ENCODE data around the gene TRPM3.

The TRPM3 gene

GRCh38 chr9:70601000-70601951 is 520.1 kb downstream of the TRPM3 start:
- DNase-seq = peak; percentile 20

GRCh38 chr9:70600506-70600905 is 520.9 kb downstream of the TRPM3 start:
- no peak for DNase-seq

- DNase-seq = no peak
These were observed 523.5 kb downstream of the TRPM3 start for GRCh38 chr9:70597886-70598285.

GRCh38 chr9:70595211-70595610 is 526.2 kb downstream of the TRPM3 start:
- DNase-seq = no peak

GRCh38 chr9:70594386-70594944 is 527.0 kb downstream of the TRPM3 start:
- no peak for DNase-seq

GRCh38 chr9:70593241-70593640 is 528.2 kb downstream of the TRPM3 start:
- DNase-seq = no peak

GRCh38 chr9:70590315-70590677 is 531.1 kb downstream of the TRPM3 start:
- no peak for DNase-seq

- DNase-seq = no peak
These were observed 531.7 kb downstream of the TRPM3 start for GRCh38 chr9:70589571-70590314.

- DNase-seq = no peak
These were observed 532.4 kb downstream of the TRPM3 start for GRCh38 chr9:70588999-70589398.

- no peak for DNase-seq
These were observed 533.0 kb downstream of the TRPM3 start for GRCh38 chr9:70588381-70588780.

- no peak for DNase-seq
These were observed 534.2 kb downstream of the TRPM3 start for GRCh38 chr9:70587201-70587600.

- no peak for DNase-seq
These were observed 534.9 kb downstream of the TRPM3 start for GRCh38 chr9:70586476-70586875.

- no peak for DNase-seq
These were observed 539.5 kb downstream of the TRPM3 start for GRCh38 chr9:70581955-70582350.

- DNase-seq = no peak
These were observed 540.0 kb downstream of the TRPM3 start for GRCh38 chr9:70581214-70581954.

- no peak for DNase-seq
These were observed 540.7 kb downstream of the TRPM3 start for GRCh38 chr9:70580606-70581195.

GRCh38 chr9:70579686-70580085 is 541.7 kb downstream of the TRPM3 start:
- no peak for DNase-seq

- DNase-seq = no peak
These were observed 542.7 kb downstream of the TRPM3 start for GRCh38 chr9:70578720-70579119.

- DNase-seq = no peak
These were observed 543.8 kb downstream of the TRPM3 start for GRCh38 chr9:70577671-70578070.

- DNase-seq = no peak
These were observed 545.3 kb downstream of the TRPM3 start for GRCh38 chr9:70576116-70576515.

GRCh38 chr9:70574151-70574837 is 547.1 kb downstream of the TRPM3 start:
- no peak for DNase-seq

GRCh38 chr9:70573308-70573707 is 548.1 kb downstream of the TRPM3 start:
- DNase-seq = no peak

GRCh38 chr9:70571258-70571657 is 550.2 kb downstream of the TRPM3 start:
- DNase-seq = no peak

Data from SHP77 treated with DMSO at 0.1 percent for 48 hours (cell line).